PFSK-1 (cell line): Measurements from ENCODE around the gene CUBN.

Experiments
- POLR2AphosphoS5 ChIP-seq: IDR thresholded peaks from 2 replicates; pipeline ENCODE4 v1.6.1; 2012; ENCODE audit warnings: low read depth, mild to moderate bottlenecking, control low read depth, low read length, moderate library complexity
- TF ChIP-seq, protein P1 (sequence below), 2 experiments: IDR thresholded peaks; 2 replicates each; pipeline versions ENCODE4 v1.6.1 to v1.8.0; 2011 to 2012; ENCODE audit warnings: low read depth in 2 of 2, low read length in 2 of 2, control low read depth in 1 of 2, inconsistent platforms in 1 of 2, mild to moderate bottlenecking in 1 of 2, moderate library complexity in 1 of 2; ENCODE audit not compliant: insufficient read depth in 1 of 2

DNA sequence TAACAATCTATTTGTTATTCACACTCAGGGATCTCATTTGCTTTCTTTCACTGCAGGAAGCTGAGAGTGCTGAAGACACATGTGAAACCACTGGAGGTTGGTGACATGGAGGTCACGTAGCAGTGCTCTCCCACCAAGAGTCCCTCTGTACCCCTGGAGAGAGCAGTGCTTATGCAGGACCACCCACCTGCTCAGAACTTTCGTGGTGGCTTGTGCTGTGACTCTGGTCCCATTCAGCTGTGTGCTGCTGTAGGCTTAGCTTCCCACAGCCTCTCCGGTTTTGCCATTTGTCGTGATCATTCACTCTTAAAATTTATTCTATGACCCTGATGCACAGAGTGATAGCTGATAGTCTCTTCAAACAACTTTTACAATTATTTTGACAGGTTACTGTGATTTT is 216.3 kb downstream of the CUBN start:
- TF ChIP-seq POLR2AphosphoS5 = no peak
- TF ChIP-seq, protein P1, sequence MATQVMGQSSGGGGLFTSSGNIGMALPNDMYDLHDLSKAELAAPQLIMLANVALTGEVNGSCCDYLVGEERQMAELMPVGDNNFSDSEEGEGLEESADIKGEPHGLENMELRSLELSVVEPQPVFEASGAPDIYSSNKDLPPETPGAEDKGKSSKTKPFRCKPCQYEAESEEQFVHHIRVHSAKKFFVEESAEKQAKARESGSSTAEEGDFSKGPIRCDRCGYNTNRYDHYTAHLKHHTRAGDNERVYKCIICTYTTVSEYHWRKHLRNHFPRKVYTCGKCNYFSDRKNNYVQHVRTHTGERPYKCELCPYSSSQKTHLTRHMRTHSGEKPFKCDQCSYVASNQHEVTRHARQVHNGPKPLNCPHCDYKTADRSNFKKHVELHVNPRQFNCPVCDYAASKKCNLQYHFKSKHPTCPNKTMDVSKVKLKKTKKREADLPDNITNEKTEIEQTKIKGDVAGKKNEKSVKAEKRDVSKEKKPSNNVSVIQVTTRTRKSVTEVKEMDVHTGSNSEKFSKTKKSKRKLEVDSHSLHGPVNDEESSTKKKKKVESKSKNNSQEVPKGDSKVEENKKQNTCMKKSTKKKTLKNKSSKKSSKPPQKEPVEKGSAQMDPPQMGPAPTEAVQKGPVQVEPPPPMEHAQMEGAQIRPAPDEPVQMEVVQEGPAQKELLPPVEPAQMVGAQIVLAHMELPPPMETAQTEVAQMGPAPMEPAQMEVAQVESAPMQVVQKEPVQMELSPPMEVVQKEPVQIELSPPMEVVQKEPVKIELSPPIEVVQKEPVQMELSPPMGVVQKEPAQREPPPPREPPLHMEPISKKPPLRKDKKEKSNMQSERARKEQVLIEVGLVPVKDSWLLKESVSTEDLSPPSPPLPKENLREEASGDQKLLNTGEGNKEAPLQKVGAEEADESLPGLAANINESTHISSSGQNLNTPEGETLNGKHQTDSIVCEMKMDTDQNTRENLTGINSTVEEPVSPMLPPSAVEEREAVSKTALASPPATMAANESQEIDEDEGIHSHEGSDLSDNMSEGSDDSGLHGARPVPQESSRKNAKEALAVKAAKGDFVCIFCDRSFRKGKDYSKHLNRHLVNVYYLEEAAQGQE (IDR thresholded peaks at IDR 0.05; ENCODE audit: insufficient read depth in 1 of 2, low read depth in 2 of 2, low read length in 2 of 2) = no peak
